GM23248 (cell line): ENCODE results near the gene INAFM1.

ENCODE experiments used
- EZH2 ChIP-seq: fragments of 200-600 bp; sonication (generic); IDR thresholded peaks from 2 replicates; pipeline ENCODE4 v1.6.1; 2018; ENCODE audit warnings: antibody characterized with exemption, mild to moderate bottlenecking; ENCODE audit not compliant: insufficient read depth, poor library complexity, severe bottlenecking
- EZH2phosphoT487 ChIP-seq: fragments of 200-600 bp; sonication (generic); IDR thresholded peaks from 2 replicates; pipeline ENCODE4 v1.6.1; 2018; ENCODE audit warnings: antibody characterized with exemption, moderate library complexity, mild to moderate bottlenecking, low read depth; ENCODE audit not compliant: insufficient read depth

GRCh38 chr19:47229676-47230053 lies 45.0 kb upstream of the INAFM1 start:
- no peak for TF ChIP-seq EZH2phosphoT487
- no peak for TF ChIP-seq EZH2
